Hematopoietic multipotent progenitor cell treated with erythropoietin and hydrocortisone succinate and interleukin-3 and kit ligand, for 15 days (in vitro differentiated cells): ENCODE data around the gene ENGASE.

ENCODE experiments used
- DNase-seq: peaks from one replicate; pipeline ENCODE4 v3.0.0-alpha.2; 2015; ENCODE audit warnings: low spot score

ENGASE gene

GRCh38 chr17:79115487-79115886 is 40.9 kb downstream of the ENGASE start:
- DNase-seq: no peak

- DNase-seq: no peak
Observed at GRCh38 chr17:79116575-79117368, 42.1 kb downstream of the ENGASE start.

GRCh38 chr17:79117905-79118487 is 43.4 kb downstream of the ENGASE start:
- DNase-seq: no peak

- no peak for DNase-seq
Observed at GRCh38 chr17:79118924-79119323, 44.3 kb downstream of the ENGASE start.

GRCh38 chr17:79120259-79120658 is 45.6 kb downstream of the ENGASE start:
- DNase-seq: no peak

- no peak for DNase-seq
Observed at GRCh38 chr17:79123988-79124387, 49.4 kb downstream of the ENGASE start.

GRCh38 chr17:79124513-79125209 is 50.0 kb downstream of the ENGASE start:
- DNase-seq: no peak

GRCh38 chr17:79125503-79125902 is 50.9 kb downstream of the ENGASE start:
- DNase-seq: no peak

GRCh38 chr17:79126139-79126538 is 51.5 kb downstream of the ENGASE start:
- no peak for DNase-seq

- no peak for DNase-seq
Observed at GRCh38 chr17:79127534-79128135, 53.0 kb downstream of the ENGASE start.

- no peak for DNase-seq
Observed at GRCh38 chr17:79129523-79129922, 54.9 kb downstream of the ENGASE start.

GRCh38 chr17:79130536-79131273 is 56.1 kb downstream of the ENGASE start:
- DNase-seq: no peak

- no peak for DNase-seq
Observed at GRCh38 chr17:79131274-79131635, 56.6 kb downstream of the ENGASE start.

GRCh38 chr17:79131701-79132100 is 57.1 kb downstream of the ENGASE start:
- no peak for DNase-seq

- no peak for DNase-seq
Observed at GRCh38 chr17:79132271-79133064, 57.8 kb downstream of the ENGASE start.

GRCh38 chr17:79133214-79133613 is 58.6 kb downstream of the ENGASE start:
- DNase-seq: no peak

GRCh38 chr17:79133985-79134384 is 59.4 kb downstream of the ENGASE start:
- no peak for DNase-seq

- DNase-seq: no peak
Observed at GRCh38 chr17:79135011-79135410, 60.4 kb downstream of the ENGASE start.

- DNase-seq: no peak
Observed at GRCh38 chr17:79135628-79136405, 61.2 kb downstream of the ENGASE start.
